HEK293 (cell line): ENCODE measurements around the gene ZNF436.

Source experiments
- CTCF ChIA-PET: fragments of 350-600 bp; formaldehyde crosslinking; extraction: SDS; loops from one replicate; lab custom pipeline; 2021; ENCODE audit warnings: antibody characterized with exemption; lab: Yijun Ruan, JAX
- POLR2A ChIA-PET: fragments of 300-600 bp; formaldehyde crosslinking; extraction: SDS; loops from one replicate; lab custom pipeline; 2020; ENCODE audit warnings: antibody characterized with exemption, inconsistent platforms; lab: Yijun Ruan, JAX
- H3K27ac ChIP-seq: fragments of 200-500 bp; sonication (Bioruptor generic); 2 replicates; pipeline ENCODE4 v1.5.1; 2014; ENCODE audit warnings: low read depth, low read length, control low read depth, inconsistent platforms; ENCODE audit errors: extremely low read depth
- H3K36me3 ChIP-seq, 2 experiments: fragments of 200-500 bp in 1 of 2; sonication (Bioruptor generic) in 1 of 2; 1 replicate in 1 of 2; 2 replicates in 1 of 2; pipeline ENCODE4 v1.5.1; 2014 to 2017; ENCODE audit warnings: inconsistent platforms in 2 of 2, low read length in 2 of 2; ENCODE audit not compliant: control insufficient read depth in 2 of 2, insufficient read depth in 1 of 2
- H3K4me1 ChIP-seq: fragments of 200-500 bp; sonication (Bioruptor generic); 2 replicates; pipeline ENCODE4 v1.5.1; 2014; ENCODE audit warnings: mild to moderate bottlenecking, low read length, inconsistent platforms; ENCODE audit not compliant: control insufficient read depth, insufficient read depth
- H3K4me3 ChIP-seq: 2 replicates; pipeline ENCODE4 v1.5.1; 2011; ENCODE audit warnings: low read depth, mild to moderate bottlenecking, control low read depth, low read length, moderate library complexity
- H3K9me3 ChIP-seq: fragments of 200-500 bp; sonication (Bioruptor generic); 2 replicates; pipeline ENCODE4 v1.5.1; 2014; ENCODE audit warnings: low read depth, low read length, inconsistent platforms; ENCODE audit not compliant: control insufficient read depth, insufficient read depth
- GFI1B ChIP-seq: fragments of 450-650 bp; formaldehyde crosslinking; IDR thresholded peaks from 2 replicates; pipeline ENCODE4 v1.5.1; 2016; ENCODE audit warnings: missing biosample characterization, missing genetic modification characterization
- GLIS1 ChIP-seq: fragments of 450-650 bp; formaldehyde crosslinking; IDR thresholded peaks from 2 replicates; pipeline ENCODE4 v1.5.1; 2016; ENCODE audit warnings: missing biosample characterization, missing genetic modification characterization
- MEIS1 ChIP-seq: sonication (generic); formaldehyde crosslinking; IDR thresholded peaks from 2 replicates; pipeline ENCODE4 v1.8.1; 2022; ENCODE audit warnings: missing genetic modification reagents, mild to moderate bottlenecking, borderline replicate concordance
- ZFHX2 ChIP-seq: fragments of 450-650 bp; formaldehyde crosslinking; conservative IDR thresholded peaks from 2 replicates; pipeline ENCODE4 v1.5.1; 2016; ENCODE audit warnings: missing biosample characterization, missing genetic modification characterization
- ZNF155 ChIP-seq: fragments of 450-650 bp; formaldehyde crosslinking; IDR thresholded peaks from 2 replicates; pipeline ENCODE4 v1.5.1; 2016; ENCODE audit warnings: missing biosample characterization, missing genetic modification characterization
- ZNF18 ChIP-seq: fragments of 450-650 bp; formaldehyde crosslinking; IDR thresholded peaks from 2 replicates; pipeline ENCODE4 v1.5.1; 2016; ENCODE audit warnings: missing biosample characterization, missing genetic modification characterization
- ZNF214 ChIP-seq: fragments of 450-650 bp; formaldehyde crosslinking; IDR thresholded peaks from 2 replicates; pipeline ENCODE4 v1.5.1; 2017; ENCODE audit warnings: missing biosample characterization, mild to moderate bottlenecking, missing genetic modification characterization, borderline replicate concordance
- ZNF311 ChIP-seq: fragments of 450-650 bp; formaldehyde crosslinking; IDR thresholded peaks from 2 replicates; pipeline ENCODE4 v1.5.1; 2017; ENCODE audit warnings: missing biosample characterization, missing genetic modification characterization, borderline replicate concordance
- ZNF394 ChIP-seq: fragments of 450-650 bp; formaldehyde crosslinking; IDR thresholded peaks from 2 replicates; pipeline ENCODE4 v1.5.1; 2016; ENCODE audit warnings: missing biosample characterization, missing genetic modification characterization, mild to moderate bottlenecking, moderate library complexity, borderline replicate concordance
- ZNF426 ChIP-seq: fragments of 450-650 bp; formaldehyde crosslinking; IDR thresholded peaks from 2 replicates; pipeline ENCODE4 v1.5.1; 2017; ENCODE audit warnings: missing biosample characterization, missing genetic modification characterization, mild to moderate bottlenecking, inconsistent platforms, moderate library complexity
- ZNF513 ChIP-seq: fragments of 450-650 bp; IDR thresholded peaks from 2 replicates; pipeline ENCODE4 v1.5.1; 2018; ENCODE audit warnings: missing biosample characterization, missing genetic modification characterization
- ZNF548 ChIP-seq: fragments of 450-650 bp; formaldehyde crosslinking; IDR thresholded peaks from 2 replicates; pipeline ENCODE4 v1.5.1; 2016; ENCODE audit warnings: missing biosample characterization, missing genetic modification characterization
- ZNF596 ChIP-seq: fragments of 450-650 bp; IDR thresholded peaks from 2 replicates; pipeline ENCODE4 v1.5.0; 2018; ENCODE audit warnings: missing biosample characterization, mild to moderate bottlenecking, missing genetic modification characterization, moderate library complexity
- ZNF623 ChIP-seq: fragments of 450-650 bp; formaldehyde crosslinking; IDR thresholded peaks from 2 replicates; pipeline ENCODE4 v1.5.1; 2016; ENCODE audit warnings: missing biosample characterization, missing genetic modification characterization
- ZNF639 ChIP-seq: fragments of 450-650 bp; formaldehyde crosslinking; IDR thresholded peaks from 2 replicates; pipeline ENCODE4 v1.5.1; 2016; ENCODE audit warnings: missing biosample characterization, missing genetic modification characterization
- ZNF677 ChIP-seq: fragments of 450-650 bp; IDR thresholded peaks from 2 replicates; pipeline ENCODE4 v1.5.0; 2018; ENCODE audit warnings: missing biosample characterization, mild to moderate bottlenecking, missing genetic modification characterization, moderate library complexity
- ZNF777 ChIP-seq: fragments of 450-650 bp; formaldehyde crosslinking; IDR thresholded peaks from 2 replicates; pipeline ENCODE4 v1.5.1; 2017; ENCODE audit warnings: missing biosample characterization, missing genetic modification characterization, borderline replicate concordance
- ZNF830 ChIP-seq: fragments of 450-650 bp; IDR thresholded peaks from 2 replicates; pipeline ENCODE4 v1.5.0; 2018; ENCODE audit warnings: missing biosample characterization, missing genetic modification characterization, low read depth, mild to moderate bottlenecking, moderate library complexity

Gene ZNF436

GRCh38 chr1:23402286-23403037 lies 32.8 kb upstream of the ZNF436 start (continued):
- no peak for TF ChIP-seq ZNF18 (tag by site-specific recombination)
- peak; percentile 56; the same call in 1 of the 2 replicates for TF ChIP-seq ZFHX2
- TF ChIP-seq ZNF777 (tag by site-specific recombination), result no peak

- Histone ChIP-seq H3K36me3 (no peaks in the 10 kb centered on the region), H3K4me1 (peaks cover 13% of the 10 kb centered on the region), H3K9me3 (no peaks in the 10 kb centered on the region), H3K4me3 (no peak overlapping the region), H3K27ac (no peak overlapping the region)
- ChIA-PET CTCF (interaction anchor here (0.6 to 1.0 kb wide), 2 partner anchors 29 to 1421 kb away, joined by 3 to 4 read pairs; no protein-coding TSS in a partner anchor), POLR2A (interaction anchor here (4.3 kb wide), 1 partner anchor 57 kb away, joined by 50 read pairs; the partner anchor contains the start of gene HNRNPR)
- TF ChIP-seq ZNF639 (tag by site-specific recombination) (no peak), ZNF548 (tag by site-specific recombination) (no peak), ZNF677 (tag by site-specific recombination) (no peak), GFI1B (tag by site-specific recombination) (no peak), ZNF596 (no peak), ZNF426 (tag by site-specific recombination) (no peak), ZNF311 (tag by site-specific recombination) (no peak), ZNF623 (tag by site-specific recombination) (no peak), MEIS1 (CRISPR knock-in tag) (no peak), ZNF513 (tag by site-specific recombination) (no peak), GLIS1 (no peak), ZNF777 (tag by site-specific recombination) (no peak), ZNF155 (no peak), ZNF214 (no peak), ZNF830 (tag by site-specific recombination) (no peak), ZNF394 (tag by site-specific recombination) (no peak)
These were observed 31.7 kb upstream of the ZNF436 start for GRCh38 chr1:23401313-23401712.
